ENCODE measurements around the gene ZIM2.

Gene ZIM2

GRCh38 chr19:56838909-56839651 lies 1.4 kb downstream of the ZIM2 start:
- no peak for DNase-seq (ENCODE audit: low read depth)

DNA sequence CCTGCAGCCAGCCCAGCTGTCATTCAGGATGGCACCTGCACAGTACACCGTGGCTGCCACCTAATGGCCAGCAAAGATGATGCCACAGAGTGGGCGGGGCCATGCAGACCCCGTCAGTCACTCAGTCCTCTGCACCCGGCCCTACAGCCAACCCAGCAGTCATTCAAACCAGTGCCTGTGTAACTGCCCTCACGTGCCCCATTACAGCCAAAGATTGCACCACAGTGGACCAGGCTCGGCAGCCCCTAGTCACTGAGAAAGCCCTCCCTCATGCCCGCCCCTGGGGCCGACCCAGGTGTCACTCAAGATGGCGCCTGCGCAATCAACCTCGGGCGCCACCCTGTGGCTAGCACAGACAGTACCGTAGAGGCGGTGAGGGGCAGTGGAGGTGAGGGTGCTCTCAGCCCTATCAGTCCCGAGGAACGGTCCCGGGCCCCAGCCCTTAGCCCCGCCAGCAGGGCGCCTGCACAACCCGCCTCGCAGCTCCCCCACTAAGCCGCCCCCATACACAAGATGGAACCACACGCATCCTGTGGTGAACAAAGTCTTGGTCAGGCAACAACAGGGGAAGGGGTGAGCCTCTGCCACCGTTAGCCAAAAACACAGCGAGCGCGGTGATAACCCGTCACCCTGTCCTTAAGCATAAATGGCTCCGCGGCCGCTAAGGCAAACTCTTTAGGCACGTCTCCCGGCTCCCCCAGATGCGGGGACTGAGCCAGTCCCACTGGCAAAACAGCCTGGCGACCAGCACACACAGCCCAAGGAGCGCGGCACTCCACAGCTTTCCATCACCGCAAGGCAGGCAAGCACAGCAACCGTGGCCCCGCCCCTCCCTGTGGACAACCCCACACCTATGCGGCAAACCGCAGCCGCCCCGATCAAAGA lies 2.3 kb downstream of the ZIM2 start:
- no peak for DNase-seq (ENCODE audit: low read depth)

- DNase-seq (ENCODE audit: low read depth), result no peak
These were observed 3.0 kb downstream of the ZIM2 start for GRCh38 chr19:56837492-56838023.

DNA sequence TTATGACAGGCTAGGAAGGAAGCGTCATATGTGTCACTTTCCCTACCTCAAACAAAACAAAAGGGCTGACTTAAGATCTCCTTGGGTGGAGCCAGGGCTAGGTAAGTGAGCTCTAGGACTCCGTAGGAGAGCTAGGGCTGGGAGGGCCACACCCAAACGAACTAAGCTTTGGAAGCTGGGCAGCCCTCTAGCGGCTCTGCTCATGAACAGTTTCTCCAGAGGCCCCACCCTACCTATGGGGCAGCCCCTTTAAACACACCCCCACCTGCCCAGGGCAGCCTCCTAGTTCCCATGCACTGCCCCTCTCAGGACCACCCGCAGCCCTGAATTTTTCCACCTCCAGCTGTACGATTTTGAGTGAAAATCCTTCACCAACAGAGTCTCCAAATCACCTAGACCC lies 3.5 kb downstream of the ZIM2 start:
- DNase-seq (ENCODE audit: low read depth), result no peak

DNA sequence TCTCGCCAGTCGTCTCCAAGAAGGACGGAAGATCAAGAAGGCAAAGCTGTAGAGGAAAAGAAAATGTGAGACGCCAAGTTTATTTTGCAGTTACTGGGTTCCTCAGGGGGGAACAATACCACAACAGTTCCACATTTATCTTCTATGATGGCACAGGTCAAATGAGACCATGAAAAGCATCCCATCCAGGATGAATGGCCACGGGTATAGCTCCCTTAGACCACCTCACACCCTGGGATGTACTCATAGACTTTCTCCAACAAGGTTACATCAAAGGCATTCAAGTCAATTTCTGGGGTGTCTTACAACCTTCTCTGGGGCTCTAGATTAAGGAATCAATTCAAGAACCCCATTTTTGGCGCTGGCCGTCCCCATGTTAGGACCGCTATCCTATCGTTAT lies 4.5 kb downstream of the ZIM2 start:
- DNase-seq (ENCODE audit: low read depth), result no peak

- DNase-seq (ENCODE audit: low read depth), result no peak
These were observed 5.1 kb downstream of the ZIM2 start for GRCh38 chr19:56835401-56835800.

GRCh38 chr19:56834564-56835375 lies 5.8 kb downstream of the ZIM2 start:
- no peak for DNase-seq (ENCODE audit: low read depth)

DNA sequence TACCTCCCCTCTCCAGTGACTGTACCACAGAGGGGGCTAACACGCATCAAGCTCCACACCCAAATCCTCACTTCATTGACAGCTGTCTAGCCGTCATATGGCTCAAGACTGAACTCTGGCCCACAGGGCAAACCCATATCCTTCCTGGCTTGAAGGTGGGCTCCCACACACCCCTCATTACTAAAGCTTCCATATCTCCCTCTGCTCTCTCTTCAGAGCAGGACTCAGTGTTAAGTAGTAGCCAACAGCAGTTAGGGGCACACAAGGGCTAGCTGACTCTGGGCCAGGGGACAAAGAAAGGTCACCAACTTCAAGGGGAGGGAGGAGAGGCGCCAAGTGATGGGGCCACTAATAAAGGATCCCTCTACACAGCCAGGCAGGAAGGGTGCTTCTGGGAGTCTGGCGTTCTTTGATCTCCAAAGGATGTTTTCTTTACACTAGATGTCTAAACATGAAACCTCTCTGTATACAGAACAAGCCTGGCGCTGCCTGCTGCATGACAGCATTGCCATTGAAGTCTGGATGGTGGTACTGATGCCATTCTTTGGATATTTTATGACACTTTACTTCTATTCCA lies 8.1 kb downstream of the ZIM2 start:
- no peak for DNase-seq (ENCODE audit: low read depth)

GRCh38 chr19:56831255-56831654 lies 9.3 kb downstream of the ZIM2 start:
- DNase-seq (ENCODE audit: low read depth), result no peak

DNA sequence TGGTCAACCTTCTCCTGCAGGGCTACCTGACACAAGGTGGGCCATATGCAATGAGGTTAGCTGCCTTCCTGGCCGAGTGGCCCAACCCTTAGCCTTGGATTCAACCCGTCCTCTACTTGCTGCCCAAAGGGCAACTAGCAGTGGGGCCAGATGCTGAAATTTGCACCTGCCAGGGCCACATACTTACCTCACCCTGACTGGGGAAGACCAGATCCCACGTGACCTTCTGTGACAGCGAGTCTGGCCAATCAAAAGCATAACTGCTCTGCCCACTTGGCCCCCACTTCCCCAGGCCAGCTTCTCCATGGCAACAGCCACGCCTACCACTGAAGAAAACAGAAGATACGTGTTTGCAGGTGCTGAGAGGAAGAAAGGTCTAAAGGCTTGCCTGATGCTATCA lies 10.9 kb downstream of the ZIM2 start:
- no peak for DNase-seq (ENCODE audit: low read depth)

- no peak for DNase-seq (ENCODE audit: low read depth)
These were observed 12.8 kb downstream of the ZIM2 start for GRCh38 chr19:56827708-56828107.

- DNase-seq (ENCODE audit: low read depth), result no peak
These were observed 16.6 kb downstream of the ZIM2 start for GRCh38 chr19:56823956-56824355.

DNA sequence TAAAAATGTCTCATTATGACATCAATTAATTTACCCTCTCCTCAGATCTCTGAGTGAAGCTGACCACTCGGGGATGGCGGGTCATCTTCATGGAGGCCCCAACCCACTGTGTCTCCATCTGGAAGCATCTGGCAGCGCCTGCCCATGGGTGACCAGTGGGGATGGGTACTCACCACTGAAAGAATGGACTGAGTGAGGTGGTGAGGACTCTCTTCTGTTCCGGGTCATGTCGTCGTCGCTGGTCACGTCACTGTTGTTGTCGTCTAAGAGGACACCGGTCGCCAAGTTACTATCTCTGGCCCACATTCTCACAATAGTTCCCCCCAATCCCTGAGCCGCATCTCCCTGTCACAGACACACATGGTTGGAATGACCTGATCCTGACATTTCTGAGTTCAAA lies 17.1 kb downstream of the ZIM2 start:
- DNase-seq (ENCODE audit: low read depth), result no peak

DNA sequence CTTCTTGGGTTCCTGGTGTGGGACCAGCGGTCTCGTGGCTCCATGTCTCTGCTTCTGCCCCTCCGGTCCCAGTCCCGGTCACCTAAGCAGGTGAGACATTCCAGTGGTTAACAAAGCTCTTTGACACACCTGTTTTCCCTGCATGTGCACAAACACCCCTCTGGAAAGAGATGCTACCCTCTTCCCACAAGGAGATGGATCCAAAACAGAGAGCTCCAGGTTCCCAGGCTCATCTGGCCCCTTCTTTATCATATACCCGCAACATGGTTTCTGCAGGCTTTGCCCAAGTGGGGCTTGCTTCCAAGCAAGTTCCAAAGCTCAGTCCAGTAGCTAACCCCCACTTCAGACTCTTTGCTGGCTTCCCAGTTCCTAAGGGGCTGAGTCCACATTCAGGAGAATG lies 17.8 kb downstream of the ZIM2 start:
- DNase-seq (ENCODE audit: low read depth), result no peak

- DNase-seq (ENCODE audit: low read depth), result no peak
These were observed 18.9 kb downstream of the ZIM2 start for GRCh38 chr19:56821675-56822074.

DNA sequence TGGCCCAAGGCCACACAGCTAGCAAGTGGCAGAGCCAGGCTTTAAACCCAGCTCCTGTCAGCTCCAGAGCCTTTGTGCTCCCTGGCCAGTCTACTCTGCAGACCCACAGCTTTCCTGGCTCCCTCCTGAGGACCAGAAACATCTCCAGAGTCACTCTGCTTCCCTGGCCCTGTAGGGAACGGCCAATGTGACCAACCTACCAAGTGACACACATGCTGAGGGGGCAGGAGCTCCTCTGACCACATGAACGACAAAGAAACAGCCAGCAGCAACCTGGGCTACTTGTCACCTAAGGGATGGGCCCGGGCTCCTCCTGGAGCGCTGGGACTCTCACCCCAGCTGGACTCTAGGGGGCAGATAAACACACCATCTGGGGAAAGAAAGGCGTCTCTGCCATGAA lies 19.3 kb downstream of the ZIM2 start:
- DNase-seq (ENCODE audit: low read depth), result no peak

DNA sequence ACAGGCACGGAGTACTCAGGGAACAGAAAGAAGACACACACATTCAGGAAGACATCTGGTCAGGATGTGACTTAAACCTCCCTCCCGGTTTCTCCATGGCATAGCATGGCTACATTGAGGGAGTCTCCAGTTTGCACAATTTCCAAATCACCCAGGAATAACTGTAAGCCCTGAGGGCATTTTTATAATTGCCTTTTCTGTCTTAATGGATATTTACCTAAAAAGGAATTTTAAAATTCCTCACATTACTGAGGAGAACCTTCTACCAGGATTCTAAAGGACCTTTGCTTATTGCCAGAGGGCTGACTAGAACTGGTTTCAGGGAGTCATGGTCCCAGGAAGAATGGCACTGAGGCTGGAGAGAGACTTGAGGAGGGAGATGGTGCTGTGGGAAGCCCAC lies 21.4 kb downstream of the ZIM2 start:
- DNase-seq (ENCODE audit: low read depth), result no peak

DNA sequence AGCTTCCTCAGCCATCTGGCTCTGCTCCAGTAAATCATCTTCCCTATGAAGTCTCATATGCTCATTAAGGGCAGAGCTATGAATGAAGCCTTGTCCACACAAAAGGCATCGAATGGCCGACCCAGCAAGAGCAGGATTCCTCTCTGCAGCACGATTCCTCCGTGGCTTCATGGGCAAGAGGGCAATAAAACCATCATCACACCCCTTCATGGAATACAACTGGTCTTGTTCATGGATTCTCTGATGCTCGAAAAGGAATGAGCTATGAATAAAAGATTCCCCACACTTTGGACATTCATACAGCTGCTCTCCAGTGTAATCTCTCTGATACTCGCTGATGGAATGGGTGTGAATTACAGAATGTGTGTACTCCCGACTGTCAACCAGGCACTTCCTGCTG lies 25.9 kb downstream of the ZIM2 start:
- DNase-seq (ENCODE audit: low read depth), result no peak

DNA sequence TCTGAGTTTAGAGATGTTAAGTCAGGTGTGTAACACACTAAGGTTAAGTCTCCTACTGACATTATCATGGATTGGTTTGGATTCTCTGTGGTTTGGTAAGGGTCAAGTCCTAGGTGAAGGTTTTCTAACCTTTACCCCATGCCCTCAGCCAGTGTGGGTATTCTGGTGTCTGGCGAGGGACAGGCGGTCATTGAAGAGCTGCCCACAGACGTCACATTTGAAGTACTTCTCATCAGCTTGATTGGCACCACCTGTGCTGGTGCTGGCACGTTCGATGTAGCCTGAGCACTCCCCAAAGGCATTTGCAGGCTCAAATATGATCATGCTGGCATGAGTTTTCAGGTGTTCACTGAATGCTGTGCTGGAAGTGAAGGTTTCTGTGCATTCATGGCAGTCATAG lies 27.0 kb downstream of the ZIM2 start:
- DNase-seq (ENCODE audit: low read depth), result no peak

DNA sequence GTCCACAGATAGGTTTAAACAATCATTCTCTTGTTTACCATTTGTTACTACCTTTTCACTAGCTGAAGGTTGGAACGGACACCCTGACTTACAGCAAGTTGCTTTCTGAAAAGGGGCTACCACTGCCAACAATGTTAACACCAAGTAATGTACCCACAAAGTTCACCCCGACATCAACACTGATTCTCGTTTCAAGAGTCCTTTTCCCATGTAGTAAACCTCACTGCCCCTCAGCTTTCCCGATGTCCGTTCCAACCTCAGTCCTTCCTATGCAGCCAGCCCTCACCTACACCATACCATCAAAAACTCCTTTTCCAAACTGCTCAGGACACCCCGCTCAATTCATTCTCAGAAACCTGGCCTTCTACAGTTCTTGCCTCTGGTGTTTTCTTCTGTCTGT lies 29.0 kb downstream of the ZIM2 start:
- DNase-seq (ENCODE audit: low read depth), result no peak

- DNase-seq (ENCODE audit: low read depth), result no peak
These were observed 30.3 kb downstream of the ZIM2 start for GRCh38 chr19:56810260-56810659.

Data from activated gamma-delta T cell treated with anti-CD3 and anti-CD28 coated beads, Interleukin-2, amount 50 U/mL, for 16 hours (primary cell).